Measurements from ENCODE around the gene FNDC3B. TPM values are rescaled to one million over a fixed set of nuclear protein-coding genes. Genes with fewer than 3 reads are reported as not detected.

The FNDC3B gene
- total and polyA plus RNA-seq, 2 donors (not counting 1 experiment from before 2014, with no cell fraction given), result 1.2 to 9.2 TPM

GRCh38 chr3:172059532-172059931 is 20.2 kb downstream of the FNDC3B start:
- ChIA-PET CTCF (no interaction called here), POLR2A (no interaction called here)
- H3K27me3 Mint-ChIP-seq, result peaks cover 20% of the 10 kb centered on the region
- no peaks in the 10 kb centered on the region for H3K36me3 ChIP-seq (replicated peaks in 1 of 2; ENCODE audit: control extremely low read depth in 1 of 2, control insufficient read depth in 1 of 2, extremely low read depth in 1 of 2, insufficient read depth in 2 of 2, low read length in 1 of 2)
- H4K20me1 ChIP-seq (ENCODE audit: control insufficient read depth, insufficient read depth, low read length, poor library complexity, severe bottlenecking), result no peaks in the 10 kb centered on the region
- no peaks in the 10 kb centered on the region for H3K9me3 Mint-ChIP-seq (ENCODE audit: insufficient read depth)
- H3K79me2 ChIP-seq (ENCODE audit: control insufficient read depth, insufficient read depth, low read length), result no peaks in the 10 kb centered on the region
- peaks cover 0 to 24% (median 15%) of the 10 kb centered on the region in 4 experiments for H3K27me3 ChIP-seq (replicated peaks in 1 of 4; ENCODE audit: control extremely low read depth in 1 of 4, control insufficient read depth in 3 of 4, insufficient read depth in 4 of 4, low read length in 3 of 4)
- H3K27ac Mint-ChIP-seq, result no peak overlapping the region
- intact Hi-C loops (cut with micrococcal nuclease), result no loop called here
- peaks cover 35% of the 10 kb centered on the region for H3K4me1 Mint-ChIP-seq
- peaks cover 19 to 27% of the 10 kb centered on the region in 2 donors for H3K4me1 ChIP-seq (ENCODE audit: control insufficient read depth in 2 of 2, insufficient read depth in 2 of 2, low read length in 2 of 2)
- ATAC-seq (ENCODE audit: low read depth) (no peak), DNase-seq (no peak)
- no peak overlapping the region for H2AFZ ChIP-seq (ENCODE audit: insufficient read depth, low read depth, low read length, poor library complexity, severe bottlenecking)
- H3K27ac ChIP-seq (ENCODE audit: low read length in 2 of 2), result no peak overlapping the region
- no peak overlapping the region for H3K4me3 ChIP-seq (ENCODE audit: control extremely low read depth in 1 of 5, extremely low read depth in 1 of 5, insufficient read depth in 1 of 5, low read depth in 2 of 5, low read length in 4 of 5)
- no peak overlapping the region for H3K9ac ChIP-seq (ENCODE audit: low read length)
- no CpG with 5 or more reads among the region's 3 CpGs for WGBS (ENCODE audit: insufficient coverage)
- TF ChIP-seq EZH2 (IDR thresholded peaks at IDR 0.05; ENCODE audit: borderline replicate concordance, insufficient read depth, low read depth, low read length, poor library complexity, severe bottlenecking) (no peak), CTCF (IDR thresholded peaks at IDR 0.05) (no peak)
- H3K9me3 ChIP-seq (ENCODE audit: control extremely low read depth in 1 of 3, control insufficient read depth in 2 of 3, insufficient read depth in 1 of 3, low read length in 2 of 3), result peaks cover 0 to 3% (median 0%) of the 10 kb centered on the region in 3 donors
- H3K4me3 Mint-ChIP-seq, result no peak overlapping the region
- H3K4me2 ChIP-seq (replicated peaks; ENCODE audit: low read depth, low read length, poor library complexity, severe bottlenecking), result no peak overlapping the region

DNA sequence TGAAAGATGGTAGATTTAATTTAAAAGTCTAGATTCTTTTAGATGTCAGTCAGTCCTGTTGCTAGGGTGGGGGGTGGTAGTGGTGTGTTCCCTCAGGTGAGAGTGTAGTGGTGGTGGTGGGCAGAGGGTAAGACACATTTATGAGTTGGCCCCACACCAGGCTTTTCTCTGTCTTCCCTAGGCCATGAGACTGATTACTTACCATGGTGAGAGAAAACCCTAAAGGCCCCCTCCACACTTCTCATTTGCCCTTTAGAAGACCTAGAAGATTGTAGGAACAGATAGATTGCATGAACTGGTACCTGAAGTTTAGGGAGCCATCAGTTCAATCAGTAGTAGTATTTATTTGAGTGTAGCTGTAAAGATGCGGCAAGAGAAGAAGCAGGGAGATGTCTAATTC is 20.9 kb downstream of the FNDC3B start:
- Histone ChIP-seq H3K9ac (ENCODE audit: low read length) (no peak overlapping the region), H2AFZ (ENCODE audit: insufficient read depth, low read depth, low read length, poor library complexity, severe bottlenecking) (no peak overlapping the region), H3K4me1 (ENCODE audit: control insufficient read depth in 2 of 2, insufficient read depth in 2 of 2, low read length in 2 of 2) (peaks cover 19 to 26% of the 10 kb centered on the region in 2 donors), H3K36me3 (replicated peaks in 1 of 2; ENCODE audit: control extremely low read depth in 1 of 2, control insufficient read depth in 1 of 2, extremely low read depth in 1 of 2, insufficient read depth in 2 of 2, low read length in 1 of 2) (no peaks in the 10 kb centered on the region), H3K79me2 (ENCODE audit: control insufficient read depth, insufficient read depth, low read length) (no peaks in the 10 kb centered on the region), H3K4me3 (ENCODE audit: control extremely low read depth in 1 of 5, extremely low read depth in 1 of 5, insufficient read depth in 1 of 5, low read depth in 2 of 5, low read length in 4 of 5) (no peak overlapping the region), H3K9me3 (ENCODE audit: control extremely low read depth in 1 of 3, control insufficient read depth in 2 of 3, insufficient read depth in 1 of 3, low read length in 2 of 3) (peaks cover 0 to 3% (median 0%) of the 10 kb centered on the region in 3 donors), H3K27me3 (replicated peaks in 1 of 4; ENCODE audit: control extremely low read depth in 1 of 4, control insufficient read depth in 3 of 4, insufficient read depth in 4 of 4, low read length in 3 of 4) (peaks cover 0 to 24% (median 17%) of the 10 kb centered on the region in 4 experiments), H3K27ac (ENCODE audit: low read length in 2 of 2) (no peak overlapping the region), H4K20me1 (ENCODE audit: control insufficient read depth, insufficient read depth, low read length, poor library complexity, severe bottlenecking) (no peaks in the 10 kb centered on the region), H3K4me2 (replicated peaks; ENCODE audit: low read depth, low read length, poor library complexity, severe bottlenecking) (no peak overlapping the region)
- no peak overlapping the region for H3K27ac Mint-ChIP-seq
- ChIA-PET CTCF (interaction anchor here (1.0 kb wide), 1 partner anchor 281 kb away, joined by 3 read pairs; no protein-coding TSS in a partner anchor), POLR2A (no interaction called here)
- H3K9me3 Mint-ChIP-seq (ENCODE audit: insufficient read depth), result no peaks in the 10 kb centered on the region
- peaks cover 34% of the 10 kb centered on the region for H3K4me1 Mint-ChIP-seq
- H3K27me3 Mint-ChIP-seq, result peaks cover 23% of the 10 kb centered on the region
- TF ChIP-seq CTCF (IDR thresholded peaks at IDR 0.05), result no peak
- no peak for TF ChIP-seq EZH2 (IDR thresholded peaks at IDR 0.05; ENCODE audit: borderline replicate concordance, insufficient read depth, low read depth, low read length, poor library complexity, severe bottlenecking)
- DNase-seq (no peak), ATAC-seq (ENCODE audit: low read depth) (no peak)
- intact Hi-C loops (cut with micrococcal nuclease), result no loop called here
- no peak overlapping the region for H3K4me3 Mint-ChIP-seq
- WGBS (ENCODE audit: insufficient coverage), result no CpG with 5 or more reads among the region's 1 CpG

All from B cell (primary cell).